WTC11 (cell line): ENCODE measurements around the gene MRTFA. TPM values are rescaled to one million over a fixed set of nuclear protein-coding genes. Genes with fewer than 3 reads are reported as not detected.
A peak's percentile ranks its signal among the peaks of the same experiment; 100 is the strongest.

Source experiments
- ATAC-seq: fragments of 200-7000 bp; cut with Tn5 transposase; 2 replicates; pipeline ENCODE4 v1.10.0; 2021; ENCODE audit warnings: mild to moderate bottlenecking, moderate library complexity
- CTCF ChIA-PET: fragments of 300-600 bp; sonication (Branson Sonifier 250); formaldehyde crosslinking; loops from one replicate; lab custom pipeline; 2021; ENCODE audit warnings: antibody characterized with exemption; lab: Charles Lee
- POLR2A ChIA-PET: fragments of 350-600 bp; sonication (Branson Sonifier 250); formaldehyde crosslinking; loops from one replicate; lab custom pipeline; 2021; ENCODE audit warnings: antibody characterized with exemption; lab: Charles Lee
- DNase-seq: peaks from one replicate; pipeline ENCODE4 v3.0.0; 2021; ENCODE audit warnings: low spot score
- H3K27ac Mint-ChIP-seq: 2 replicates; pipeline ENCODE4 v1.8.0; 2021; ENCODE audit warnings: mixed read lengths
- H3K27me3 Mint-ChIP-seq: 2 replicates; pipeline ENCODE4 v1.8.0; 2021; ENCODE audit warnings: low read depth, mild to moderate bottlenecking, moderate library complexity, mixed read lengths
- H3K36me3 Mint-ChIP-seq: 2 replicates; pipeline ENCODE4 v1.8.0; 2021; ENCODE audit warnings: mixed read lengths
- H3K4me1 Mint-ChIP-seq: 2 replicates; pipeline ENCODE4 v1.8.0; 2022; ENCODE audit warnings: mixed read lengths
- H3K4me3 Mint-ChIP-seq: 2 replicates; pipeline ENCODE4 v1.8.0; 2021; ENCODE audit warnings: mild to moderate bottlenecking, moderate library complexity, mixed read lengths
- H3K9me3 Mint-ChIP-seq: 2 replicates; pipeline ENCODE4 v1.8.0; 2021; ENCODE audit warnings: mixed read lengths
- ATF1 ChIP-seq: sonication (generic); formaldehyde crosslinking; IDR thresholded peaks from 2 replicates; pipeline ENCODE4 v1.8.1; 2023; ENCODE audit warnings: mild to moderate bottlenecking, moderate library complexity, missing genetic modification reagents
- CBFB ChIP-seq: sonication (generic); formaldehyde crosslinking; IDR thresholded peaks from 2 replicates; pipeline ENCODE4 v1.8.1; 2022; ENCODE audit warnings: mild to moderate bottlenecking, low read depth, missing genetic modification reagents
- ESRRA ChIP-seq: sonication (generic); formaldehyde crosslinking; IDR thresholded peaks from 2 replicates; pipeline ENCODE4 v1.8.1; 2022; ENCODE audit warnings: mild to moderate bottlenecking, missing genetic modification reagents, borderline replicate concordance
- FOXJ3 ChIP-seq: sonication (generic); formaldehyde crosslinking; IDR thresholded peaks from 2 replicates; pipeline ENCODE4 v1.9.0; 2021; ENCODE audit warnings: missing genetic modification reagents, mild to moderate bottlenecking, borderline replicate concordance
- FOXK1 ChIP-seq: sonication (generic); formaldehyde crosslinking; IDR thresholded peaks from 2 replicates; pipeline ENCODE4 v1.8.0; 2022; ENCODE audit warnings: mild to moderate bottlenecking, moderate library complexity, missing genetic modification reagents
- GRHL2 ChIP-seq: fragments of 250-450 bp; sonication (Bioruptor Pico); IDR thresholded peaks from 2 replicates; pipeline ENCODE4 v1.8.0; 2022; ENCODE audit warnings: mild to moderate bottlenecking, moderate library complexity; ENCODE audit not compliant: insufficient replicate concordance, severe bottlenecking
- IRF2 ChIP-seq: sonication (generic); formaldehyde crosslinking; IDR thresholded peaks from 2 replicates; pipeline ENCODE4 v1.8.0; 2022; ENCODE audit warnings: low read depth, missing genetic modification reagents, borderline replicate concordance
- JAZF1 ChIP-seq: fragments of 250-450 bp; sonication (Bioruptor Pico); IDR thresholded peaks from 2 replicates; pipeline ENCODE4 v1.9.0; 2021; ENCODE audit warnings: moderate library complexity, mild to moderate bottlenecking, inconsistent platforms
- RORB ChIP-seq: fragments of 250-450 bp; sonication (Bioruptor Pico); IDR thresholded peaks from 2 replicates; pipeline ENCODE4 v1.9.0; 2021; ENCODE audit warnings: mild to moderate bottlenecking
- SMAD4 ChIP-seq: sonication (generic); formaldehyde crosslinking; IDR thresholded peaks from 2 replicates; pipeline ENCODE4 v1.8.0; 2022; ENCODE audit warnings: mild to moderate bottlenecking, missing genetic modification reagents
- USF2 ChIP-seq: sonication (generic); formaldehyde crosslinking; IDR thresholded peaks from 2 replicates; pipeline ENCODE4 v1.8.1; 2023; ENCODE audit warnings: mild to moderate bottlenecking, missing genetic modification reagents, moderate library complexity
- ZBTB21 ChIP-seq: sonication (generic); formaldehyde crosslinking; IDR thresholded peaks from 2 replicates; pipeline ENCODE4 v1.8.1; 2023; ENCODE audit warnings: mild to moderate bottlenecking, missing genetic modification reagents, borderline replicate concordance
- ZNF121 ChIP-seq: sonication (generic); formaldehyde crosslinking; IDR thresholded peaks from 2 replicates; pipeline ENCODE4 v1.8.0; 2023; ENCODE audit warnings: missing genetic modification reagents
- ZNF423 ChIP-seq: fragments of 250-450 bp; sonication (Bioruptor Pico); IDR thresholded peaks from 2 replicates; pipeline ENCODE4 v2.1.2; 2022; ENCODE audit warnings: mild to moderate bottlenecking, moderate library complexity
- ZNF671 ChIP-seq: fragments of 250-450 bp; sonication (Bioruptor Pico); IDR thresholded peaks from 2 replicates; pipeline ENCODE4 v1.8.0; 2021; ENCODE audit warnings: mild to moderate bottlenecking
- total RNA-seq: library from RNA; stranded (reverse); gene quantifications from 3 replicates; pipeline ENCODE4 v1.2.3, GENCODE V29; 2021
- TF ChIP-seq, protein P1 (sequence below): sonication (generic); formaldehyde crosslinking; IDR thresholded peaks from 2 replicates; pipeline ENCODE4 v1.8.0; 2022; ENCODE audit warnings: mild to moderate bottlenecking, missing genetic modification reagents
- TF ChIP-seq, protein P2 (sequence below): sonication (generic); formaldehyde crosslinking; IDR thresholded peaks from 2 replicates; pipeline ENCODE4 v1.8.0; 2022; ENCODE audit warnings: mild to moderate bottlenecking, missing genetic modification reagents
- TF ChIP-seq, protein P3 (sequence below): sonication (generic); formaldehyde crosslinking; IDR thresholded peaks from 2 replicates; pipeline ENCODE4 v1.8.1; 2023; ENCODE audit warnings: mild to moderate bottlenecking, missing genetic modification reagents, borderline replicate concordance
- TF ChIP-seq, protein P4 (sequence below): sonication (generic); formaldehyde crosslinking; IDR thresholded peaks from 2 replicates; pipeline ENCODE4 v1.8.1; 2023; ENCODE audit warnings: mild to moderate bottlenecking, missing genetic modification reagents, moderate library complexity

Gene MRTFA
- total RNA-seq, 1 experiment from 2014 or later = 48.4 TPM

DNA sequence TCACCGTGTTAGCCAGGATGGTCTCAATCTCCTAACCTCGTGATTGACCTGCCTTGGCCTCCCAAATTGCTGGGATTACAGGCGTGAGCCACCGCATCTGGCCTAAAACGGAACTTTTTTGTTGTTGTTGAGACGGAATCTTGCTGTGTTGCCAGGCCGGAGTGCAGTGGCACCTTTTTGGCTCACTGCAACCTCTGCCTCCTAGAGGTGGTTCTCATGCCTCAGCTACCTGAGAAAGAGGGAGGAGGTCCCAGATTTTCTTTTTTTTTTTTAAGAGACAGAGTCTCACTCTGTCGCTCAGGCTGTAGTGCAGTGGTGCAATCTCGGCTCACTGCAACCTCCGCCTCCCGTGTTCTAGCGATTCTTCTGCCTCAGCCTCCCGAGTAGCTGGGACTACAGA, 34.9 kb upstream of the MRTFA start (continued):
- TF ChIP-seq, protein P1, sequence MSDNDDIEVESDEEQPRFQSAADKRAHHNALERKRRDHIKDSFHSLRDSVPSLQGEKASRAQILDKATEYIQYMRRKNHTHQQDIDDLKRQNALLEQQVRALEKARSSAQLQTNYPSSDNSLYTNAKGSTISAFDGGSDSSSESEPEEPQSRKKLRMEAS (CRISPR knock-in tag) = no peak
- TF ChIP-seq, protein P2, sequence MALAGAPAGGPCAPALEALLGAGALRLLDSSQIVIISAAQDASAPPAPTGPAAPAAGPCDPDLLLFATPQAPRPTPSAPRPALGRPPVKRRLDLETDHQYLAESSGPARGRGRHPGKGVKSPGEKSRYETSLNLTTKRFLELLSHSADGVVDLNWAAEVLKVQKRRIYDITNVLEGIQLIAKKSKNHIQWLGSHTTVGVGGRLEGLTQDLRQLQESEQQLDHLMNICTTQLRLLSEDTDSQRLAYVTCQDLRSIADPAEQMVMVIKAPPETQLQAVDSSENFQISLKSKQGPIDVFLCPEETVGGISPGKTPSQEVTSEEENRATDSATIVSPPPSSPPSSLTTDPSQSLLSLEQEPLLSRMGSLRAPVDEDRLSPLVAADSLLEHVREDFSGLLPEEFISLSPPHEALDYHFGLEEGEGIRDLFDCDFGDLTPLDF = no peak
- no peak for TF ChIP-seq USF2

GRCh38 chr22:40670058-40670457, 33.5 kb upstream of the MRTFA start:
- no peak for DNase-seq
- CTCF ChIA-PET = interaction anchor here (1.0 to 1.8 kb wide), 2 partner anchors 10 to 81 kb away, joined by 3 to 6 read pairs; partner anchors contain the start of gene MCHR1
- Mint-ChIP-seq H3K4me1 (peaks cover 5% of the 10 kb centered on the region), H3K4me3 (no peak overlapping the region), H3K36me3 (no peaks in the 10 kb centered on the region), H3K27ac (no peak overlapping the region), H3K9me3 (peaks cover 13% of the 10 kb centered on the region), H3K27me3 (no peaks in the 10 kb centered on the region)
- ATAC-seq = no peak
- POLR2A ChIA-PET = interaction anchor here (0.6 kb wide), 1 partner anchor 976 kb away, joined by 3 read pairs; no protein-coding TSS in a partner anchor
- TF ChIP-seq ZNF671 (CRISPR knock-in tag) = no peak
- TF ChIP-seq CBFB (CRISPR knock-in tag) = no peak
- no peak for TF ChIP-seq ZBTB21
- TF ChIP-seq, protein P3, sequence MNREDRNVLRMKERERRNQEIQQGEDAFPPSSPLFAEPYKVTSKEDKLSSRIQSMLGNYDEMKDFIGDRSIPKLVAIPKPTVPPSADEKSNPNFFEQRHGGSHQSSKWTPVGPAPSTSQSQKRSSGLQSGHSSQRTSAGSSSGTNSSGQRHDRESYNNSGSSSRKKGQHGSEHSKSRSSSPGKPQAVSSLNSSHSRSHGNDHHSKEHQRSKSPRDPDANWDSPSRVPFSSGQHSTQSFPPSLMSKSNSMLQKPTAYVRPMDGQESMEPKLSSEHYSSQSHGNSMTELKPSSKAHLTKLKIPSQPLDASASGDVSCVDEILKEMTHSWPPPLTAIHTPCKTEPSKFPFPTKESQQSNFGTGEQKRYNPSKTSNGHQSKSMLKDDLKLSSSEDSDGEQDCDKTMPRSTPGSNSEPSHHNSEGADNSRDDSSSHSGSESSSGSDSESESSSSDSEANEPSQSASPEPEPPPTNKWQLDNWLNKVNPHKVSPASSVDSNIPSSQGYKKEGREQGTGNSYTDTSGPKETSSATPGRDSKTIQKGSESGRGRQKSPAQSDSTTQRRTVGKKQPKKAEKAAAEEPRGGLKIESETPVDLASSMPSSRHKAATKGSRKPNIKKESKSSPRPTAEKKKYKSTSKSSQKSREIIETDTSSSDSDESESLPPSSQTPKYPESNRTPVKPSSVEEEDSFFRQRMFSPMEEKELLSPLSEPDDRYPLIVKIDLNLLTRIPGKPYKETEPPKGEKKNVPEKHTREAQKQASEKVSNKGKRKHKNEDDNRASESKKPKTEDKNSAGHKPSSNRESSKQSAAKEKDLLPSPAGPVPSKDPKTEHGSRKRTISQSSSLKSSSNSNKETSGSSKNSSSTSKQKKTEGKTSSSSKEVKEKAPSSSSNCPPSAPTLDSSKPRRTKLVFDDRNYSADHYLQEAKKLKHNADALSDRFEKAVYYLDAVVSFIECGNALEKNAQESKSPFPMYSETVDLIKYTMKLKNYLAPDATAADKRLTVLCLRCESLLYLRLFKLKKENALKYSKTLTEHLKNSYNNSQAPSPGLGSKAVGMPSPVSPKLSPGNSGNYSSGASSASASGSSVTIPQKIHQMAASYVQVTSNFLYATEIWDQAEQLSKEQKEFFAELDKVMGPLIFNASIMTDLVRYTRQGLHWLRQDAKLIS (CRISPR knock-in tag) = no peak
- no peak for TF ChIP-seq ZNF121 (CRISPR knock-in tag)
- TF ChIP-seq JAZF1 (CRISPR knock-in tag) = no peak
- TF ChIP-seq, protein P1 (CRISPR knock-in tag) = no peak
- TF ChIP-seq FOXJ3 (CRISPR knock-in tag) = no peak
- no peak for TF ChIP-seq ESRRA (CRISPR knock-in tag)
- no peak for TF ChIP-seq ATF1 (CRISPR knock-in tag)
- TF ChIP-seq FOXK1 (CRISPR knock-in tag) = no peak

DNA sequence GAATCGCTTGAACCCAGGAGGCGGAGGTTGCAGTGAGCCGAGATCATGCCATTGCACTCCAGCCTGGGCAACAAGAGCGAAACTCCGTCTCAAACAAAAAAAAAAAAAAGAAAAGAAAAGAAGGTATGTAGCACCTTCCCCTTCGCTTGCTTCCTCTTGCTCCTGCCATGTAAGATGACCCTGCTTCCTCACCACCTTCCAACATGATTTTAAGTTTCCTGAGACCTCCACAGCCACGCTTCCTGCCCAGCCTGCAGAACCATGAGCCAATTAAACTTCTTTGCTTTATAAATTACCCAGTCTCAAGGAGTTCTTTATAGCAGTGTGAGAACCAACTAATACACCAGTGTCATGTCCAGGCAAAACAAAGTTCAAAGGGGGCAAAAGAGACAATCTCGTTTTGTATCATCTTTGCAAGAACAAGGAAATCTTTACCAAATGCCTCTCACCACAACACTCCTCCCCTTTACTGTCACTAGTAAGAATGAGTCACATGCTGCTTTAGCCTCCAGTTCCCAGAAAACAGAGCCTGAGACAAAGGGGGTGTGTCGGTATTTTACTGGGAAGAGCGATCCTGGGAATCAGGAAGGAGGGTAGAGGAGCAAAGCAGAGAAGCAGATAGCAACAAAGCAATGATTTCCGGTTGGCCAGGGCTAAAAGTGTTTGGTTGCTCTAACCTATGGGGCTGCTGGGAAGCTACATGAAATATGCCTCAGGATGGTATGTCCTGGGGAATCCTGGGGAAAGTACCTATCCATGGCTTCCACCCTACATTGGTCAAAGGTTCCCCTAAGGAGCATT, 32.3 kb upstream of the MRTFA start:
- H3K9me3 Mint-ChIP-seq = peaks cover 7% of the 10 kb centered on the region
- H3K36me3 Mint-ChIP-seq = no peaks in the 10 kb centered on the region
- H3K27ac Mint-ChIP-seq = peak overlapping the region; percentile 4; the same call in 1 of the 2 replicates
- no peak overlapping the region for H3K4me3 Mint-ChIP-seq
- DNase-seq (no peak), ATAC-seq (no peak; the same call in none of the 2 replicates)
- H3K4me1 Mint-ChIP-seq = peaks cover 5% of the 10 kb centered on the region
- CTCF ChIA-PET = no interaction called here
- POLR2A ChIA-PET = no interaction called here
- H3K27me3 Mint-ChIP-seq = no peaks in the 10 kb centered on the region
- TF ChIP-seq SMAD4 (CRISPR knock-in tag) (no peak), ZNF423 (CRISPR knock-in tag) (no peak), GRHL2 (CRISPR knock-in tag) (no peak), RORB (CRISPR knock-in tag) (no peak), ZNF121 (CRISPR knock-in tag) (no peak), IRF2 (CRISPR knock-in tag) (no peak)
- TF ChIP-seq, protein P3 (CRISPR knock-in tag) = no peak
- TF ChIP-seq, protein P4, sequence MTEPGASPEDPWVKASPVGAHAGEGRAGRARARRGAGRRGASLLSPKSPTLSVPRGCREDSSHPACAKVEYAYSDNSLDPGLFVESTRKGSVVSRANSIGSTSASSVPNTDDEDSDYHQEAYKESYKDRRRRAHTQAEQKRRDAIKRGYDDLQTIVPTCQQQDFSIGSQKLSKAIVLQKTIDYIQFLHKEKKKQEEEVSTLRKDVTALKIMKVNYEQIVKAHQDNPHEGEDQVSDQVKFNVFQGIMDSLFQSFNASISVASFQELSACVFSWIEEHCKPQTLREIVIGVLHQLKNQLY = no peak
- TF ChIP-seq, protein P1 (CRISPR knock-in tag) = no peak
